GM23338 (cell line): Measurements from ENCODE around the gene TMA7. TPM values are rescaled to one million over a fixed set of nuclear protein-coding genes. Genes with fewer than 3 reads are reported as not detected.

Source experiments
- ATAC-seq: fragments of 200-7000 bp; cut with Tn5 transposase; 3 replicates; pipeline ENCODE4 v1.9.1; 2020
- DNase-seq: peaks from one replicate; pipeline ENCODE4 v3.0.0-alpha.2; 2015; ENCODE audit warnings: low spot score
- H2AFZ ChIP-seq: fragments of 200-600 bp; sonication (generic); 2 replicates; pipeline ENCODE4 v1.8.0; 2016; ENCODE audit warnings: antibody characterized with exemption, mild to moderate bottlenecking, moderate library complexity
- H3F3A ChIP-seq: fragments of 200-600 bp; sonication (generic); replicated peaks from 2 replicates; pipeline ENCODE4 v1.8.0; 2017; ENCODE audit warnings: antibody characterized with exemption, mixed run types, low read depth
- H3K27ac ChIP-seq: fragments of 200-600 bp; sonication (generic); 2 replicates; pipeline ENCODE4 v1.6.1; 2016; ENCODE audit warnings: low read depth
- H3K27me3 ChIP-seq: fragments of 200-600 bp; sonication (generic); 2 replicates; pipeline ENCODE4 v1.8.0; 2016; ENCODE audit warnings: mild to moderate bottlenecking, mixed run types, moderate library complexity; ENCODE audit not compliant: insufficient read depth
- H3K36me3 ChIP-seq: fragments of 200-600 bp; sonication (generic); 2 replicates; pipeline ENCODE4 v1.8.0; 2016; ENCODE audit warnings: mild to moderate bottlenecking; ENCODE audit not compliant: insufficient read depth
- H3K4me1 ChIP-seq: fragments of 200-600 bp; sonication (generic); 2 replicates; pipeline ENCODE4 v1.8.0; 2016; ENCODE audit warnings: mild to moderate bottlenecking, moderate library complexity; ENCODE audit not compliant: insufficient read depth
- H3K4me2 ChIP-seq: fragments of 200-600 bp; sonication (generic); 2 replicates; pipeline ENCODE4 v1.7.1; 2017; ENCODE audit warnings: mixed run types
- H3K4me3 ChIP-seq: fragments of 200-600 bp; sonication (generic); 2 replicates; pipeline ENCODE4 v1.6.1; 2016; ENCODE audit warnings: mixed run types
- H3K79me2 ChIP-seq: fragments of 200-600 bp; sonication (generic); replicated peaks from 2 replicates; pipeline ENCODE4 v1.8.0; 2017; ENCODE audit warnings: mild to moderate bottlenecking; ENCODE audit not compliant: insufficient read depth
- H3K9me2 ChIP-seq: fragments of 200-600 bp; sonication (generic); 2 replicates; pipeline ENCODE4 v1.8.0; 2017; ENCODE audit not compliant: insufficient read depth
- H4K20me1 ChIP-seq: fragments of 200-600 bp; sonication (generic); replicated peaks from 2 replicates; pipeline ENCODE4 v1.8.0; 2017; ENCODE audit warnings: mild to moderate bottlenecking; ENCODE audit not compliant: insufficient read depth
- H3K27ac Mint-ChIP-seq: 2 replicates; pipeline ENCODE4 v1.8.0; 2020; ENCODE audit warnings: inconsistent platforms, mild to moderate bottlenecking, moderate library complexity, mixed read lengths
- H3K27me3 Mint-ChIP-seq: 3 replicates; pipeline ENCODE4 v1.8.0; 2022; ENCODE audit warnings: low read depth, mild to moderate bottlenecking, moderate library complexity, mixed read lengths, inconsistent platforms; ENCODE audit not compliant: insufficient read depth, poor library complexity
- H3K36me3 Mint-ChIP-seq: 3 replicates; pipeline ENCODE4 v1.8.0; 2021; ENCODE audit warnings: low read depth, mild to moderate bottlenecking, inconsistent platforms, moderate library complexity, mixed read lengths
- H3K4me1 Mint-ChIP-seq: 3 replicates; pipeline ENCODE4 v1.8.0; 2020; ENCODE audit warnings: mild to moderate bottlenecking, inconsistent platforms, mixed read lengths
- H3K4me3 Mint-ChIP-seq: 3 replicates; pipeline ENCODE4 v1.8.0; 2021; ENCODE audit warnings: moderate library complexity, mild to moderate bottlenecking, inconsistent platforms, mixed read lengths
- H3K9me3 Mint-ChIP-seq: 3 replicates; pipeline ENCODE4 v1.8.0; 2020; ENCODE audit warnings: moderate library complexity, mild to moderate bottlenecking, inconsistent platforms, mixed read lengths
- CREB1 ChIP-seq: fragments of 250-450 bp; sonication (Bioruptor Pico); IDR thresholded peaks from 2 replicates; pipeline ENCODE4 v1.5.0; 2020; ENCODE audit warnings: low read depth, mild to moderate bottlenecking, moderate library complexity
- EZH2 ChIP-seq: fragments of 200-600 bp; sonication (generic); IDR thresholded peaks from one replicate; pipeline ENCODE4 v1.8.0; 2017; ENCODE audit warnings: antibody characterized with exemption, mild to moderate bottlenecking, low read depth; ENCODE audit not compliant: unreplicated experiment
- EZH2phosphoT487 ChIP-seq: fragments of 200-600 bp; sonication (generic); IDR thresholded peaks from one replicate; pipeline ENCODE4 v1.8.1; 2018; ENCODE audit warnings: antibody characterized with exemption; ENCODE audit not compliant: unreplicated experiment
- JUNB ChIP-seq: IDR thresholded peaks from one replicate; pipeline ENCODE4 v1.6.1; 2016; ENCODE audit warnings: antibody characterized with exemption; ENCODE audit not compliant: unreplicated experiment
- NANOG ChIP-seq: IDR thresholded peaks from 2 replicates; pipeline ENCODE4 v1.6.1; 2016; ENCODE audit warnings: antibody characterized with exemption, borderline replicate concordance
- POLR2AphosphoS5 ChIP-seq: IDR thresholded peaks from 2 replicates; pipeline ENCODE4 v1.6.1; 2016; ENCODE audit warnings: antibody characterized with exemption, low read depth
- STAT1 ChIP-seq: IDR thresholded peaks from one replicate; pipeline ENCODE4 v1.6.1; 2016; ENCODE audit warnings: antibody characterized with exemption; ENCODE audit not compliant: unreplicated experiment
- ZNF114 ChIP-seq: fragments of 250-450 bp; sonication (Bioruptor Pico); IDR thresholded peaks from 2 replicates; pipeline ENCODE4 v1.5.0; 2020; ENCODE audit warnings: mild to moderate bottlenecking, moderate library complexity
- ZNF331 ChIP-seq: fragments of 250-450 bp; sonication (Bioruptor Pico); IDR thresholded peaks from 2 replicates; pipeline ENCODE4 v1.5.0; 2020; ENCODE audit warnings: low read depth, mild to moderate bottlenecking, moderate library complexity
- polyA plus RNA-seq: library from polyadenylated mRNA; unstranded; fragments of >200 nt; fragmentation: Nextera tagmentation; extraction: Ambion mirVana; gene quantifications from 2 replicates; pipeline ENCODE4 v1.2.1, GENCODE V29; 2016
- total RNA-seq: library from RNA; depleted of rRNA; stranded (reverse); fragments of >200 nt; shearing (Covaris generic); gene quantifications from 2 replicates; pipeline ENCODE4 v1.2.3, GENCODE V29; 2014
- TF ChIP-seq, protein P1 (sequence below): fragments of 250-450 bp; sonication (Bioruptor Pico); IDR thresholded peaks from 2 replicates; pipeline ENCODE4 v1.5.0; 2020; ENCODE audit warnings: mild to moderate bottlenecking, moderate library complexity
- TF ChIP-seq, protein P2 (sequence below): IDR thresholded peaks from one replicate; pipeline ENCODE4 v1.6.1; 2018; ENCODE audit warnings: antibody characterized with exemption; ENCODE audit not compliant: unreplicated experiment
- TF ChIP-seq, protein P3 (sequence below), 2 experiments: fragments of 200-600 bp in 1 of 2; sonication (generic) in 1 of 2; conservative IDR thresholded peaks; 2 replicates each; pipeline versions ENCODE4 v1.5.1 to v1.6.1; 2016 to 2017; ENCODE audit warnings: antibody characterized with exemption in 2 of 2, low read depth in 2 of 2, mild to moderate bottlenecking in 2 of 2, moderate library complexity in 1 of 2

The TMA7 gene
- total and polyA plus RNA-seq, 2 experiments from 2014 or later: 419 to 2,089 TPM

DNA sequence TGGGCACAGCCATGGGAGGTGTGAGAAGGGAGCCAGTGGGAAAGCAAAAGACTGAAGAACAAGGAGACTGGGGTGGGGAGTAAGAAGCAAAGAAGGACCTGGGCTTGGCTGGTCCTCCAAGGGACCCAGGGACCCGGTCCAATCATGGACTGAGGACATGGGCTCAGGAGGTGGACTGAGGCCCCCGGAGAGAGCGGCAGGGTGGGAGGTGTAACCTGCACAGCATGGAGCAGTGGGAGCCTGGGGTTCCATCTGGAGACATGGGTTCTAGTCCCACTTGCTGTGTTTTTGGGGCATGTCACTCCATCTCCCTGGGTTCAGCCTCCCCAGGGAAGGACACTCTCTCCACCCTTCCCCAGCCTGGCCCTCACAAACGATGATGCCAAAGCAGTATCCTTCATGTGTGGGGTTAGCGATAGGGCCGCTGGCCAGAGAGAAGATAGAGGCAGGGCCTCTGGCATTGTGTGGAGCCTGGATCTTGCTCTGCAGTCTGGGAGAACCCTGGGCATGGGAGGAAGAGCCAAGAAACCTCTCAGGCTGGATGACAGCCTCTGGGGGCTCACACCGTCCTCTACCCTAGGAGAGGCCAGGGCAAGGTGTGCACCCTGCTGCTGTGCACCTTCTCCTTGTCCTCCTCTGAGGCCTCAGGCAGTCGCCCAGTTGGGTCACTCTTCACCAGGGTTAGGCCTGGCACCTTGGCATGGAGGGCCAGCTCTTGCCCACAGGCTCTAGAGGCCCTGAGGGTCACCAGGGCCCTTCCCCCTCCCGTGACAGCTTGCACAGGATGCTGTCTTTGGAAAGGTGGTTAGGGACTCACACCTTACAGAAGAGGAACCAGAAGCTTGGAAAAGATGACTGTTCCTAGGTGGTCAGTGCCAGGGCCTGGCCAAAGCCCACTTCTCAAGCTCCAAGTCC lies 42.0 kb upstream of the TMA7 start (continued):
- TF ChIP-seq, protein P1, sequence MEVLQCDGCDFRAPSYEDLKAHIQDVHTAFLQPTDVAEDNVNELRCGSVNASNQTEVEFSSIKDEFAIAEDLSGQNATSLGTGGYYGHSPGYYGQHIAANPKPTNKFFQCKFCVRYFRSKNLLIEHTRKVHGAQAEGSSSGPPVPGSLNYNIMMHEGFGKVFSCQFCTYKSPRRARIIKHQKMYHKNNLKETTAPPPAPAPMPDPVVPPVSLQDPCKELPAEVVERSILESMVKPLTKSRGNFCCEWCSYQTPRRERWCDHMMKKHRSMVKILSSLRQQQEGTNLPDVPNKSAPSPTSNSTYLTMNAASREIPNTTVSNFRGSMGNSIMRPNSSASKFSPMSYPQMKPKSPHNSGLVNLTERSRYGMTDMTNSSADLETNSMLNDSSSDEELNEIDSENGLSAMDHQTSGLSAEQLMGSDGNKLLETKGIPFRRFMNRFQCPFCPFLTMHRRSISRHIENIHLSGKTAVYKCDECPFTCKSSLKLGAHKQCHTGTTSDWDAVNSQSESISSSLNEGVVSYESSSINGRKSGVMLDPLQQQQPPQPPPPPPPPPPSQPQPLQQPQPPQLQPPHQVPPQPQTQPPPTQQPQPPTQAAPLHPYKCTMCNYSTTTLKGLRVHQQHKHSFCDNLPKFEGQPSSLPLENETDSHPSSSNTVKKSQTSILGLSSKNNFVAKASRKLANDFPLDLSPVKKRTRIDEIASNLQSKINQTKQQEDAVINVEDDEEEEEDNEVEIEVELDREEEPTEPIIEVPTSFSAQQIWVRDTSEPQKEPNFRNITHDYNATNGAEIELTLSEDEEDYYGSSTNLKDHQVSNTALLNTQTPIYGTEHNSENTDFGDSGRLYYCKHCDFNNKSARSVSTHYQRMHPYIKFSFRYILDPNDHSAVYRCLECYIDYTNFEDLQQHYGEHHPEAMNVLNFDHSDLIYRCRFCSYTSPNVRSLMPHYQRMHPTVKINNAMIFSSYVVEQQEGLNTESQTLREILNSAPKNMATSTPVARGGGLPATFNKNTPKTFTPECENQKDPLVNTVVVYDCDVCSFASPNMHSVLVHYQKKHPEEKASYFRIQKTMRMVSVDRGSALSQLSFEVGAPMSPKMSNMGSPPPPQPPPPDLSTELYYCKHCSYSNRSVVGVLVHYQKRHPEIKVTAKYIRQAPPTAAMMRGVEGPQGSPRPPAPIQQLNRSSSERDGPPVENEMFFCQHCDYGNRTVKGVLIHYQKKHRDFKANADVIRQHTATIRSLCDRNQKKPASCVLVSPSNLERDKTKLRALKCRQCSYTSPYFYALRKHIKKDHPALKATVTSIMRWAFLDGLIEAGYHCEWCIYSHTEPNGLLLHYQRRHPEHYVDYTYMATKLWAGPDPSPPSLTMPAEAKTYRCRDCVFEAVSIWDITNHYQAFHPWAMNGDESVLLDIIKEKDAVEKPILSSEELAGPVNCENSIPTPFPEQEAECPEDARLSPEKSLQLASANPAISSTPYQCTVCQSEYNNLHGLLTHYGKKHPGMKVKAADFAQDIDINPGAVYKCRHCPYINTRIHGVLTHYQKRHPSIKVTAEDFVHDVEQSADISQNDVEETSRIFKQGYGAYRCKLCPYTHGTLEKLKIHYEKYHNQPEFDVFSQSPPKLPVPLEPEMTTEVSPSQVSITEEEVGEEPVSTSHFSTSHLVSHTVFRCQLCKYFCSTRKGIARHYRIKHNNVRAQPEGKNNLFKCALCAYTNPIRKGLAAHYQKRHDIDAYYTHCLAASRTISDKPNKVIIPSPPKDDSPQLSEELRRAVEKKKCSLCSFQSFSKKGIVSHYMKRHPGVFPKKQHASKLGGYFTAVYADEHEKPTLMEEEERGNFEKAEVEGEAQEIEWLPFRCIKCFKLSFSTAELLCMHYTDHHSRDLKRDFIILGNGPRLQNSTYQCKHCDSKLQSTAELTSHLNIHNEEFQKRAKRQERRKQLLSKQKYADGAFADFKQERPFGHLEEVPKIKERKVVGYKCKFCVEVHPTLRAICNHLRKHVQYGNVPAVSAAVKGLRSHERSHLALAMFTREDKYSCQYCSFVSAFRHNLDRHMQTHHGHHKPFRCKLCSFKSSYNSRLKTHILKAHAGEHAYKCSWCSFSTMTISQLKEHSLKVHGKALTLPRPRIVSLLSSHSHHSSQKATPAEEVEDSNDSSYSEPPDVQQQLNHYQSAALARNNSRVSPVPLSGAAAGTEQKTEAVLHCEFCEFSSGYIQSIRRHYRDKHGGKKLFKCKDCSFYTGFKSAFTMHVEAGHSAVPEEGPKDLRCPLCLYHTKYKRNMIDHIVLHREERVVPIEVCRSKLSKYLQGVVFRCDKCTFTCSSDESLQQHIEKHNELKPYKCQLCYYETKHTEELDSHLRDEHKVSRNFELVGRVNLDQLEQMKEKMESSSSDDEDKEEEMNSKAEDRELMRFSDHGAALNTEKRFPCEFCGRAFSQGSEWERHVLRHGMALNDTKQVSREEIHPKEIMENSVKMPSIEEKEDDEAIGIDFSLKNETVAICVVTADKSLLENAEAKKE (CRISPR knock-in tag): no peak
- no peak for TF ChIP-seq ZNF114 (CRISPR knock-in tag)
- no peak for TF ChIP-seq EZH2

DNA sequence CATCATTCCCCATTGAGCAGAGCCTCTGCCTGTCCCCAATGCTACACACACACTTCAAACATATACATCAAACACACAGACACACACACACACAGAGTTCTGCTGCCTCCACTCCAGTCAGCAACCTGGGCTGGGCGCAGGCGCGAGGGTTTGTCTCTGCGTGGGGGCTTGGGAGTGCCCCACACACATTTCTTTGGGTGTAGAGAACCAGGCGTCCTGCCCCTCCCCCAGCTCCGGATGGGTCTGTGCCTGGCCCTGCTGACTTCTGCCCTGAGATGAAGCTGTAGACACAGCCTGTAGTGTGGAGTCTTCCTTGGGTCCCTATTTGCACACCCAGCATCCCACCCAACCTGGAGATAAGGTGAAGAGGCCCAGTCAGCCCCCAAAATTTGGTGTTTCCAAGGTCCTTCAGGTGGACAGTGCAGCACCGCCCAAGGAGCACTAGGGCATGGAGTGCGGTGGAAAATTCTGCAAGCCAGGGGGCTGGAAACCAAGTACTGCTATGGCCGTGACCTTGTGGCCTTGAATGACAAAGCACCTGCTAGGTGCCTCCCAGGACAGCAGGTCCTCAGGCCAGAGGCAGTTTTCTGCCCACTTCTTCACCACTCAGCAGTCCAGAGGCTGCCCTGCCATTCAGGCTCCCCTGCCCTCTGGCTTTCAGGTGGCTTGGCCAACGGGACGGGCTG lies 41.2 kb upstream of the TMA7 start:
- H3K36me3 Mint-ChIP-seq: peaks cover 38% of the 10 kb centered on the region
- H3K27ac Mint-ChIP-seq: no peak overlapping the region
- no peak overlapping the region for H3K4me3 ChIP-seq
- peaks cover 11% of the 10 kb centered on the region for H3K4me1 Mint-ChIP-seq
- no peaks in the 10 kb centered on the region for H3K36me3 ChIP-seq
- no peaks in the 10 kb centered on the region; the same call in 1 of the 2 replicates for H3F3A ChIP-seq
- H3K27me3 Mint-ChIP-seq: peaks cover 7% of the 10 kb centered on the region
- no peaks in the 10 kb centered on the region for H3K79me2 ChIP-seq
- DNase-seq (no peak), ATAC-seq (peak; percentile 18)
- no peaks in the 10 kb centered on the region for H3K27me3 ChIP-seq
- H3K4me1 ChIP-seq: no peaks in the 10 kb centered on the region
- no peak overlapping the region for H2AFZ ChIP-seq
- H3K27ac ChIP-seq: no peak overlapping the region
- H3K9me2 ChIP-seq: no peaks in the 10 kb centered on the region
- H4K20me1 ChIP-seq: no peaks in the 10 kb centered on the region; the same call in 1 of the 2 replicates
- no peaks in the 10 kb centered on the region for H3K9me3 Mint-ChIP-seq
- no peak overlapping the region for H3K4me3 Mint-ChIP-seq
- H3K4me2 ChIP-seq: no peak overlapping the region
- TF ChIP-seq, protein P2, sequence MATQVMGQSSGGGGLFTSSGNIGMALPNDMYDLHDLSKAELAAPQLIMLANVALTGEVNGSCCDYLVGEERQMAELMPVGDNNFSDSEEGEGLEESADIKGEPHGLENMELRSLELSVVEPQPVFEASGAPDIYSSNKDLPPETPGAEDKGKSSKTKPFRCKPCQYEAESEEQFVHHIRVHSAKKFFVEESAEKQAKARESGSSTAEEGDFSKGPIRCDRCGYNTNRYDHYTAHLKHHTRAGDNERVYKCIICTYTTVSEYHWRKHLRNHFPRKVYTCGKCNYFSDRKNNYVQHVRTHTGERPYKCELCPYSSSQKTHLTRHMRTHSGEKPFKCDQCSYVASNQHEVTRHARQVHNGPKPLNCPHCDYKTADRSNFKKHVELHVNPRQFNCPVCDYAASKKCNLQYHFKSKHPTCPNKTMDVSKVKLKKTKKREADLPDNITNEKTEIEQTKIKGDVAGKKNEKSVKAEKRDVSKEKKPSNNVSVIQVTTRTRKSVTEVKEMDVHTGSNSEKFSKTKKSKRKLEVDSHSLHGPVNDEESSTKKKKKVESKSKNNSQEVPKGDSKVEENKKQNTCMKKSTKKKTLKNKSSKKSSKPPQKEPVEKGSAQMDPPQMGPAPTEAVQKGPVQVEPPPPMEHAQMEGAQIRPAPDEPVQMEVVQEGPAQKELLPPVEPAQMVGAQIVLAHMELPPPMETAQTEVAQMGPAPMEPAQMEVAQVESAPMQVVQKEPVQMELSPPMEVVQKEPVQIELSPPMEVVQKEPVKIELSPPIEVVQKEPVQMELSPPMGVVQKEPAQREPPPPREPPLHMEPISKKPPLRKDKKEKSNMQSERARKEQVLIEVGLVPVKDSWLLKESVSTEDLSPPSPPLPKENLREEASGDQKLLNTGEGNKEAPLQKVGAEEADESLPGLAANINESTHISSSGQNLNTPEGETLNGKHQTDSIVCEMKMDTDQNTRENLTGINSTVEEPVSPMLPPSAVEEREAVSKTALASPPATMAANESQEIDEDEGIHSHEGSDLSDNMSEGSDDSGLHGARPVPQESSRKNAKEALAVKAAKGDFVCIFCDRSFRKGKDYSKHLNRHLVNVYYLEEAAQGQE: no peak
- no peak for TF ChIP-seq CREB1 (CRISPR knock-in tag)
- TF ChIP-seq ZNF331 (CRISPR knock-in tag): no peak
- TF ChIP-seq JUNB: no peak
- TF ChIP-seq, protein P3, sequence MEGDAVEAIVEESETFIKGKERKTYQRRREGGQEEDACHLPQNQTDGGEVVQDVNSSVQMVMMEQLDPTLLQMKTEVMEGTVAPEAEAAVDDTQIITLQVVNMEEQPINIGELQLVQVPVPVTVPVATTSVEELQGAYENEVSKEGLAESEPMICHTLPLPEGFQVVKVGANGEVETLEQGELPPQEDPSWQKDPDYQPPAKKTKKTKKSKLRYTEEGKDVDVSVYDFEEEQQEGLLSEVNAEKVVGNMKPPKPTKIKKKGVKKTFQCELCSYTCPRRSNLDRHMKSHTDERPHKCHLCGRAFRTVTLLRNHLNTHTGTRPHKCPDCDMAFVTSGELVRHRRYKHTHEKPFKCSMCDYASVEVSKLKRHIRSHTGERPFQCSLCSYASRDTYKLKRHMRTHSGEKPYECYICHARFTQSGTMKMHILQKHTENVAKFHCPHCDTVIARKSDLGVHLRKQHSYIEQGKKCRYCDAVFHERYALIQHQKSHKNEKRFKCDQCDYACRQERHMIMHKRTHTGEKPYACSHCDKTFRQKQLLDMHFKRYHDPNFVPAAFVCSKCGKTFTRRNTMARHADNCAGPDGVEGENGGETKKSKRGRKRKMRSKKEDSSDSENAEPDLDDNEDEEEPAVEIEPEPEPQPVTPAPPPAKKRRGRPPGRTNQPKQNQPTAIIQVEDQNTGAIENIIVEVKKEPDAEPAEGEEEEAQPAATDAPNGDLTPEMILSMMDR (conservative IDR thresholded peaks at IDR 0.05; ENCODE audit: low read depth in 2 of 2): no peak
- TF ChIP-seq STAT1: no peak
- TF ChIP-seq ZNF114 (CRISPR knock-in tag): no peak
- no peak; the same call in 1 of the 2 replicates for TF ChIP-seq POLR2AphosphoS5
- no peak for TF ChIP-seq NANOG
- TF ChIP-seq EZH2phosphoT487: no peak
